BE2C (cell line): ENCODE results near the gene KRT76.

Experiments
- DNase-seq: peaks from one replicate; pipeline ENCODE4 v3.0.0-alpha.2; 2020
- H3K27me3 ChIP-seq: fragments of 250-450 bp; sonication (Bioruptor Pico); 2 replicates; pipeline ENCODE4 v1.5.1; 2020; ENCODE audit warnings: mild to moderate bottlenecking
- H3K36me3 ChIP-seq: fragments of 250-450 bp; sonication (Bioruptor Pico); 2 replicates; pipeline ENCODE4 v1.5.1; 2020; ENCODE audit warnings: mild to moderate bottlenecking
- H3K4me1 ChIP-seq: fragments of 250-450 bp; sonication (Bioruptor Pico); 2 replicates; pipeline ENCODE4 v1.5.1; 2020
- H3K4me3 ChIP-seq: 2 replicates; pipeline ENCODE4 v1.5.1; 2011; ENCODE audit warnings: low read depth, low read length
- H3K9me3 ChIP-seq: fragments of 250-450 bp; sonication (Bioruptor Pico); 2 replicates; pipeline ENCODE4 v1.5.1; 2020
- TF ChIP-seq, protein P1 (sequence below): IDR thresholded peaks from 2 replicates; pipeline ENCODE4 v1.5.1; 2012; ENCODE audit warnings: mild to moderate bottlenecking, low read depth, low read length

The KRT76 gene

GRCh38 chr12:52814710-52815155, 37.6 kb upstream of the KRT76 start:
- H3K9me3 ChIP-seq: no peaks in the 10 kb centered on the region
- H3K4me1 ChIP-seq: no peaks in the 10 kb centered on the region
- DNase-seq: no peak
- no peaks in the 10 kb centered on the region for H3K36me3 ChIP-seq
- H3K4me3 ChIP-seq: no peak overlapping the region
- H3K27me3 ChIP-seq: peaks cover 18% of the 10 kb centered on the region
- TF ChIP-seq, protein P1, sequence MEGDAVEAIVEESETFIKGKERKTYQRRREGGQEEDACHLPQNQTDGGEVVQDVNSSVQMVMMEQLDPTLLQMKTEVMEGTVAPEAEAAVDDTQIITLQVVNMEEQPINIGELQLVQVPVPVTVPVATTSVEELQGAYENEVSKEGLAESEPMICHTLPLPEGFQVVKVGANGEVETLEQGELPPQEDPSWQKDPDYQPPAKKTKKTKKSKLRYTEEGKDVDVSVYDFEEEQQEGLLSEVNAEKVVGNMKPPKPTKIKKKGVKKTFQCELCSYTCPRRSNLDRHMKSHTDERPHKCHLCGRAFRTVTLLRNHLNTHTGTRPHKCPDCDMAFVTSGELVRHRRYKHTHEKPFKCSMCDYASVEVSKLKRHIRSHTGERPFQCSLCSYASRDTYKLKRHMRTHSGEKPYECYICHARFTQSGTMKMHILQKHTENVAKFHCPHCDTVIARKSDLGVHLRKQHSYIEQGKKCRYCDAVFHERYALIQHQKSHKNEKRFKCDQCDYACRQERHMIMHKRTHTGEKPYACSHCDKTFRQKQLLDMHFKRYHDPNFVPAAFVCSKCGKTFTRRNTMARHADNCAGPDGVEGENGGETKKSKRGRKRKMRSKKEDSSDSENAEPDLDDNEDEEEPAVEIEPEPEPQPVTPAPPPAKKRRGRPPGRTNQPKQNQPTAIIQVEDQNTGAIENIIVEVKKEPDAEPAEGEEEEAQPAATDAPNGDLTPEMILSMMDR: no peak

GRCh38 chr12:52813885-52814709, 37.0 kb upstream of the KRT76 start, which contains the start of gene KRT4:
KRT4 (minus strand) TSS chr12:52814116; CDS start chr12:52814058, 58 bp downstream.
- Histone ChIP-seq H3K36me3 (no peaks in the 10 kb centered on the region), H3K9me3 (no peaks in the 10 kb centered on the region), H3K27me3 (peaks cover 18% of the 10 kb centered on the region), H3K4me1 (no peaks in the 10 kb centered on the region), H3K4me3 (no peak within 1 kb of the TSS)
- TF ChIP-seq, protein P1: no peak
- DNase-seq: no peak

DNA sequence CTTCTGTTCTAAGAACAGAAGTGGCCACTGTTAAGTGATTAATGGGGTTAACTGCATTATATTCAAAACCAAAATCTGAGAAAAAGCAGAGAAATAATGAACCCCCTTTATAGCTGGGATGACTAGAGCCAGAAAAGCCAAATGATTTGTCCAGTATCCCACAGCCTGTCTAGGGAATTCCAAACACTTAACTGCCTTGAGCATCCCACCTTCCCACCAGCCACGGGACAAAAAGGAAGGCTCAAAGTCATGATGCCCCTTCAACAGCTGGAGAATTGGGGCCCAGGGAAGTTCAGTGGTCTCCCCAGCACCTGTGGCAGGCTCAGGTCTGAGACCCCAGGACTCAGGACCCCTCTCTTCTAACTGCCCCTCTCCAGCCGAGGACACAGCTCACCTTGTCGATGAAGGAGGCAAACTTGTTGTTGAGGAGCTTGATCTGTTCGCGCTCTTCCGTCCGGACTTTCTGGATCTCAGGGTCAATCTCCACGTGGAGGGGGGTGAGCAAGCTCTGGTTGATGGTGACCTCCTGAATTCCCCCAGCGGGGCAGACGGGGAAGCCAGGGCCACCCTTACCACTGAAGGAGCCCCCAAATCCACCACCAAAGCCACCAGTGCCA, 36.2 kb upstream of the KRT76 start:
- DNase-seq: no peak
- H3K4me3 ChIP-seq: no peak overlapping the region
- peaks cover 12% of the 10 kb centered on the region for H3K27me3 ChIP-seq
- no peaks in the 10 kb centered on the region for H3K4me1 ChIP-seq
- no peaks in the 10 kb centered on the region for H3K9me3 ChIP-seq
- TF ChIP-seq, protein P1: no peak
- H3K36me3 ChIP-seq: no peaks in the 10 kb centered on the region

GRCh38 chr12:52812749-52813148, 35.6 kb upstream of the KRT76 start:
- TF ChIP-seq, protein P1: no peak
- peaks cover 9% of the 10 kb centered on the region for H3K27me3 ChIP-seq

DNA sequence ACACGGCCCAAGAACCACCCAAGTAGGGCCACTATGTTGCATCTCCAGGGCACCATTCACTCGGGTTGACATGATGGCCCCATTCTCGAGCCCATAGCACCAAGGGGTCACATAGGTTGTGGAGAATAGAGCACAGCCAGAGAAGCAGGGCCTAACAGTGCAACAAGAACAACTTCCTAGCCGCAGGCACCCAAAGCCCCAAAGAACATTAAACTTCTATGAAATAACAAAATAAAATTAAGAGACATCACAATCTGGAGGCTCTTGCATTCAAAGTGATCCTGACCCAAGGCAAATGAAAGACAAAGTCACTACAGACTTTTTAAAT, 34.9 kb upstream of the KRT76 start:
- Histone ChIP-seq H3K4me3 (no peak overlapping the region), H3K9me3 (no peaks in the 10 kb centered on the region), H3K4me1 (no peaks in the 10 kb centered on the region), H3K27me3 (peaks cover 7% of the 10 kb centered on the region), H3K36me3 (no peaks in the 10 kb centered on the region)
- TF ChIP-seq, protein P1: no peak
- no peak for DNase-seq

More at GRCh38 chr12:52812749-52813148, 35.6 kb upstream of the KRT76 start:
- H3K4me3 ChIP-seq: no peak overlapping the region
- no peaks in the 10 kb centered on the region for H3K36me3 ChIP-seq
- no peaks in the 10 kb centered on the region for H3K4me1 ChIP-seq
- H3K9me3 ChIP-seq: no peaks in the 10 kb centered on the region
- no peak for DNase-seq
